ENCODE measurements around the gene FEZF1.

The FEZF1 gene

DNA sequence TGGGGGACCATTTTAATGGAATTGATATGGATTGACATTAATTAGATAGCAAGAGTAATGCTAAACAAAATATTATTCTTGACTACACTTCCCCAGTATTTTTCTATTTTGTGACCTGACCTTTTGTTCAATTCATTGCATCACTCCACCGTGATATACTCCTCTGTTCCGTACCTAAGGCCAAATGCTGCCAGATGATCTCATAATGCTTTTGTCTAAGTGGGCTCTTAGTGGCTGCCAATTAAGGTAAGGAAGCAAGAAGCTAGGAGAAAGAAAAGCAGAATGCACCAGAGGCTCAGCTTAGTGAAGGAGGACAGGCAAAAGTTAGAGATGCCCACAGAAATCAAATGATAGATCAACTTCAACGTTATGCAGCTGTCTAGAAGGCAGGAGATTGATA lies 36.4 kb downstream of the FEZF1 start:
- no peak for DNase-seq (ENCODE audit: low spot score)

DNA sequence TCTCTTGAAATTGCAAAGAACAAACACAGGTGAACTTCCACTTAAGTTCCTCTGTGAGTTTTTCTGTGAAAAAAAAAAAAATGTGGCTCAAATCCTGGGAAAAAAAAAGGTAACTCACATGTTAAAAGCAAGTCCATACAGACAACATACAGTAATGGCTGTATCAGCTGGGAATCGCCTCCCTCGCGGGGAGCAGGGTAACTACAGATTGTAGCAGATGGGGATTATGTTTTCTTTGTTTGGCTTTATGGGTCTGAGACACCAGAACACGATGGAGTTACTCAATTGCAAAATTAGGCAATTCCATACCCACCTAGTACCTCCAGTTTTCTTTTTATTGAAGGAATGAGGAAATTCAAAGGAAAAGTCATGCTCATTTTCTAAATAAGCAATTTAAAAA lies 42.3 kb downstream of the FEZF1 start:
- DNase-seq (ENCODE audit: low spot score) = no peak

DNA sequence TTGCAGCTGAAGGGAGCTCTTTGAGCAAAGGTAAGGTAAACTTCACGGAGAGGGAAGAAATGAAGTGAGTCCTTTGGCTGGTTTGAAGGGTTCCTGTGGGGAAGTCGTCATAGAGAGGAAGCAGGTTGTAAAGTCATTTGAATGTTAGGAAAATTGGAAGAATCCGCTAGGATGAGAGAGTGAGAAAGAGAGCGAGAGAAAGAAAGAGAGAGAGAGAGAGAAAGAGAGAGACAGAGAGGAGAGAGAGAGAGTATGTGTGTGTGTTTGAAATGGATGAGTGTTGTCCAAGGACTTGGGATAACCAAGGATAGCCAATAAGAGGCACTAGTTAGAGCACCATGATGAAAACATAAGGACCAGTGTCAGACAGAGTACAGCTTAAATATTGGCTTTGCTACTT lies 43.1 kb downstream of the FEZF1 start:
- DNase-seq (ENCODE audit: low spot score) = no peak

DNA sequence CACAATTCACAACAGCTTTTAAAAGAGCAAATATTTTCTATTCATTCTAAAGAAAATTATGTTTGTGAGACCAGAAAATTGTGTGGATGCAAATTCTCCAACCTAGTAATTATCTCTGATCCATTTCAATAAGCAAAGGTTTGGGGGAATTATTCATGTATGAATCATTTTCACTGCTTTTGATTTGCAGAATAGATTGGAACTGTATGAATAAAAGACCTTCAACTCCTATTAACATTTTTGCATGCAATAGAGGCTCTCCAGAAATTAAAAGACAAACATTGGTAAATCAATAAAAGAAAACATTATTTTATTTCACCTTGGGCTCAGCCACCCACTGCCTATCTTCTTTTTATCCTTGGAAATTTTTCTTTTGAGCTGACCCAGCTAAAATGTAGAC lies 43.5 kb downstream of the FEZF1 start:
- DNase-seq (ENCODE audit: low spot score) = no peak

DNA sequence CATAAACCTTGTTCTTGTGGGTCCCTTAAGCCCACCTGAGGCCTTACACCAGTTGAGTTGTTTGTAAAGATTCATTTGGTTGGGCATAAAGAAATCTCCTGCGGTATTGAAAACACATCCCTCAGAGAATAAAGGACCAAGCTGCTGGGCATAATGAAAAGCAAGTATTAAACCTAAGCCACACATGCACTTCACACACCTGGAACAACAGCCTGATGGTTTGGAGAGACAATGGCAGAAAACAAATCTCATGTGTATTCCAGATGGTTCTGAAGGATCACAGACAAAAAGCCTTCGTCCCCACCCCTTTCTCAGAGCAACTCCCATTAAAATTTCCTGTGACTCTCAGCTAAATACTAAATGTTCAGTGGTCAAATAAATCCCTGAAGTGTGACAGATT lies 44.2 kb downstream of the FEZF1 start:
- no peak for DNase-seq (ENCODE audit: low spot score)

DNA sequence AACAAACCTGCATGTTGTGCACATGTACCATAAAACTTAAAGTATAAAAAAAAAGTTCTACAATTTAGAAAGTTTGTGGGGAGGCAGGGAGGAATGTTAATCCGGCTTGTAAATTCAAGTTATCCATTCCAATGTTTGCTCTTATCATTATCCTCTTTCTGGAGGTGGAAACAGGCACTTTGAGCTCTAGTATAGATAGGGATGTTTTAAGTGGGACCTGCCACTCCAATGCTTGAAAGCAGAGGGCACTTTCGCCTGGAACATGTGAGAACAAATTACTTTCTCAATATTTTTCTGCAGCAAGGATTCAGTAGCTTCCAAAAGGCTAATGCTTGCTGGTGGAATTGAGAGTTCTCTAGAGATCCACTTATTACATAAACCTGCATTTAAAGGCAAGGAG lies 45.6 kb downstream of the FEZF1 start:
- DNase-seq (ENCODE audit: low spot score) = no peak

DNA sequence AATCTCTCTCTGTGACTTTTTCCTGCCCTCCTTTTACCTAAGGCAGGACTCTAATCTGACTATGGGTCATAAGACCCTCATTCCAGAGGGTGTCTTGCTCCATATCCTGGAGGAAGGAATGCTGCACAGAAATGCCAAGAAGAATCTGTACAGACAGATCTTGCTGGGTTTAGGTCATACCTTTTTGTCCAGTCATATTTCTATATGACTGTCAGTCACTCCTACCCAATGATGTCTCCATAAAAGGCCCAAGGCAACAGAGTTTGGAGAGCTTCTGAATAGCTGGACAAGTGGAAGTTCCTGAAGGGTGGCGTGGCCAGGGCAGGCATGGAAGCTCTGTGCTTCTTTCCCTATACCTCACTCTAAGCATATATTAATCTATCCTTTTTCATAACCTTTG lies 47.5 kb downstream of the FEZF1 start:
- no peak for DNase-seq (ENCODE audit: low spot score)

DNA sequence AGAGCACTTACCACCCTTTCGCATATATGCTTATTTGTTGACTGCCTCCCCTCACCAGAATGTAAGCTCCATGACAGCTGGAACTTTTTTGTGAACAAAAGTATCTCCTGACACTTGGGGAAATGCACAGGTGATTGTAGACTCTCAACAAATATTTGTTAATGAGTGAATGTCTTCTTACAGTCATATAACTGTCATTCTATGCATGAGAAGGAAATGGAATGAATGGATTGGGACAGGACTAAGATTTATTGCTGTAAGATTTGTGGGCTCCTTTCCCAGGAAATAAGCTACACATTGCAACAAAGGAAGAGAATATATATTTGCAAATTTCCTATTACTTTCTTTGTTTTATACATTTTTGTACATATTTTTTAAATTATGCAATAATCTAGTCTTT lies 48.5 kb downstream of the FEZF1 start:
- no peak for DNase-seq (ENCODE audit: low spot score)

DNA sequence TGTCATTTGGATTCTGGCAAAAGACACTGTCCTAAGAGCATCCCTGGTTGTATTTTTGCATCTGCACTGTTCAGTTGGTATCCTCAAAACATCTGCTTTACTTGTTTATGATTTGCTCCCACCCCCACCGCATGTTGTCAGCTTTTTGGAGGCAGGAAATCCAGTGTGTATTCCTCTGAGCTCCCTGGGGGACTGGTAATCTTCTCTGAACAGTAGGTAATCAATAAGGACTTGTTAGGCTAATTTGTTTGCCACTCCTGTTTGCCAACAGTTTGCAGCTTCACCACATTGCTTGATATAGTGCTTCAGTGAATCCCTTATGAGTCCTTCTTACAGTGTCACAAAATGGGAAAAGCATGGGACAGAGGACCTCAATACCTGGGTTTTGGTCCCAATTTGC lies 49.1 kb downstream of the FEZF1 start:
- no peak for DNase-seq (ENCODE audit: low spot score)

Measured in AG08396 (cell line).